ENCODE data around the gene AMIGO2.

- TF ChIP-seq EZH2 (IDR thresholded peaks at IDR 0.05; ENCODE audit: low read length, unreplicated experiment): no peak
- TF ChIP-seq CTCF (conservative IDR thresholded peaks at IDR 0.05; ENCODE audit: low read depth, low read length): no peak
- no peak for TF ChIP-seq EZH2phosphoT487 (IDR thresholded peaks at IDR 0.05; ENCODE audit: borderline replicate concordance, low read length)
Measured at GRCh38 chr12:47073951-47074350, 5.8 kb downstream of the AMIGO2 start.

Data from PC-3 (cell line).